Osteoblast (primary cell): ENCODE results near the gene NHP2. TPM values are rescaled to one million over a fixed set of nuclear protein-coding genes. Genes with fewer than 3 reads are reported as not detected.

Source experiments
- DNase-seq: peaks from one replicate; pipeline ENCODE4 v3.0.0; 2011; ENCODE audit warnings: low spot score, mixed read lengths; ENCODE audit not compliant: insufficient read length; ENCODE audit errors: missing footprints
- H2AFZ ChIP-seq: 2 replicates; pipeline ENCODE4 v1.6.0; 2011; ENCODE audit warnings: mild to moderate bottlenecking, low read length
- H3K27ac ChIP-seq: 2 replicates; pipeline ENCODE4 v1.5.1; 2011; ENCODE audit warnings: mild to moderate bottlenecking, low read depth, low read length, moderate library complexity
- H3K27me3 ChIP-seq: 2 replicates; pipeline ENCODE4 v1.6.0; 2012; ENCODE audit warnings: mild to moderate bottlenecking, control low read depth, inconsistent platforms, low read length, moderate library complexity; ENCODE audit not compliant: insufficient read depth
- H3K36me3 ChIP-seq: 2 replicates; pipeline ENCODE4 v1.5.1; 2011; ENCODE audit warnings: mild to moderate bottlenecking, low read length, control low read depth, moderate library complexity; ENCODE audit not compliant: insufficient read depth
- H3K4me1 ChIP-seq: 2 replicates; pipeline ENCODE4 v1.5.1; 2011; ENCODE audit warnings: mild to moderate bottlenecking, low read length, control low read depth, moderate library complexity; ENCODE audit not compliant: insufficient read depth
- H3K4me2 ChIP-seq: 2 replicates; pipeline ENCODE4 v1.6.0; 2011; ENCODE audit warnings: mild to moderate bottlenecking, low read length; ENCODE audit not compliant: insufficient read depth
- H3K4me3 ChIP-seq: fragments of 200-600 bp; sonication (generic); 3 replicates; pipeline ENCODE4 v1.5.1; 2012; ENCODE audit warnings: mild to moderate bottlenecking, low read length, inconsistent platforms; ENCODE audit not compliant: insufficient read depth
- H3K79me2 ChIP-seq: 2 replicates; pipeline ENCODE4 v1.6.0; 2012; ENCODE audit warnings: mild to moderate bottlenecking, low read length, control low read depth, inconsistent platforms; ENCODE audit not compliant: insufficient read depth
- H3K9me3 ChIP-seq: 2 replicates; pipeline ENCODE4 v1.5.1; 2011; ENCODE audit warnings: low read depth, low read length, control low read depth
- H4K20me1 ChIP-seq: 2 replicates; pipeline ENCODE4 v1.6.0; 2012; ENCODE audit warnings: mild to moderate bottlenecking, low read length, control low read depth; ENCODE audit not compliant: insufficient read depth
- CTCF ChIP-seq: IDR thresholded peaks from 2 replicates; pipeline ENCODE4 v1.5.1; 2011; ENCODE audit warnings: mild to moderate bottlenecking, low read depth, low read length, moderate library complexity; ENCODE audit errors: extremely low read depth
- total RNA-seq: library from RNA; depleted of rRNA; stranded (reverse); fragments of >200 nt; gene quantifications from 2 replicates; pipeline ENCODE4 v1.2.3, GENCODE V29; 2012

The NHP2 gene
- total RNA-seq, 1 donor: 66.2 TPM

DNA sequence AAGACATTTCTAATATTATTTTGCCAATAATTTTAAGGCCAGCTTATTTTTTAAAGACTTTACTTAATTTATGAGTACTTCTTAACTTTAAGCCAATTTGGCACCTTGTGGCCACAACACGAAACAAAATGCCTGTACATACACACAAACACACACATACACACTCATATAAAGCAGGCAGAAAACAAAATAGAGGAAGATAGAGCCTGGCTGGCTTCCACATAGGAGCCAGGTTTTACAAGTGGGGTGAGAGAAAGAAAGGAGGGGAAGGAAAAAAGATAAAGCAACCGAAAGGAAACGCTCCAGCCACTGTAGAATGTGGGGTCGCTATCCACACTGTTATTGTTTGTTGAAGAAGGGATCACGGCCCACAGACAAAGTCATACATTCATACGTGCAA lies 23.1 kb upstream of the NHP2 start:
- Histone ChIP-seq H3K4me2 (no peak overlapping the region), H2AFZ (no peak overlapping the region), H3K36me3 (no peaks in the 10 kb centered on the region), H4K20me1 (no peaks in the 10 kb centered on the region), H3K27me3 (no peaks in the 10 kb centered on the region), H3K79me2 (no peaks in the 10 kb centered on the region), H3K9me3 (no peaks in the 10 kb centered on the region), H3K4me1 (no peaks in the 10 kb centered on the region), H3K27ac (no peak overlapping the region), H3K4me3 (no peak overlapping the region)
- DNase-seq: no peak
- TF ChIP-seq CTCF: no peak

GRCh38 chr5:178174456-178174855 lies 20.8 kb upstream of the NHP2 start:
- Histone ChIP-seq H4K20me1 (no peaks in the 10 kb centered on the region), H3K27me3 (peaks cover 7% of the 10 kb centered on the region), H2AFZ (no peak overlapping the region), H3K79me2 (no peaks in the 10 kb centered on the region), H3K27ac (no peak overlapping the region), H3K4me2 (no peak overlapping the region), H3K4me3 (no peak overlapping the region), H3K4me1 (no peaks in the 10 kb centered on the region), H3K9me3 (no peaks in the 10 kb centered on the region), H3K36me3 (no peaks in the 10 kb centered on the region)
- no peak for TF ChIP-seq CTCF
- DNase-seq: no peak

DNA sequence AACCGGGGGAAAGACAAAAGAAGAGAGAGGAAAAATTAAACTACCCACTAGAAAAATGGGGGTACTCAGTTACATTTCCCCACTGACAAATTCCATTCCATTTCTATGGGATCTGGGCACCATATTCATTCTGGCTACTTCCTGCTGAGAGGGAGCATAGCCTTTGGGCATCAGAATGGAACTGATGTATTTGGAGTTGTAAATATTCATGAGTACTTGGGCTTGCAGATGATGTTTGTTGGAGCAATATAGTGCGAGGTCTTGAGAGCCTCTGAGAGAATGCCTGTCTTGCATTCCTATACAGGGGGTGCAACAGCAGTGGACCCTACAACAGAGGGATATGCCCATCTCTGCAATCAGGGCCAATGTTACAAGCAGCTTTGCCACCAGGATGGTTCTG lies 16.8 kb upstream of the NHP2 start:
- Histone ChIP-seq H3K4me1 (no peaks in the 10 kb centered on the region), H2AFZ (no peak overlapping the region), H3K9me3 (no peaks in the 10 kb centered on the region), H3K4me2 (no peak overlapping the region), H3K27me3 (peaks cover 24% of the 10 kb centered on the region), H4K20me1 (no peaks in the 10 kb centered on the region), H3K27ac (no peak overlapping the region), H3K36me3 (no peaks in the 10 kb centered on the region), H3K79me2 (no peaks in the 10 kb centered on the region), H3K4me3 (no peak overlapping the region)
- no peak for DNase-seq
- no peak for TF ChIP-seq CTCF

DNA sequence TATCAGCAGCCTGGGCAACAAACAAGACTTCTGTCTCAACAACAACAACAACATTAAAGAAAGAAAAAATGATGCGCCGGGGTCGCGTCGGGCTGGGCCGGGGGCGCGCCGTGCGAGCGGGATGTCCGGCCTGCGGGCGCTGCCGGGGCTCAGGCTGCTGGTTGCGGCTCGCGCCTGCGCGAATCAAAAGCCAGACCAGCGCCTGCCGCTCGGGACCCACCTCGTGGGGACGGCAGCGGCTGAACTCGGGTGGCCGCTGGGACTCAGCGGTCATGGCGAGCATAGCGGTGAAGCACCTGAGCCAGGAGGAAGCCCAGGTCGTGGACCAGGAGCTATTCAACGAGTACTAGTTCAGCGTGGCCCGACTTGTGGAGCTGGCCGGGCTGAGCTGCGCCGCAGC lies 11.9 kb upstream of the NHP2 start:
- peaks cover 48% of the 10 kb centered on the region for H3K27me3 ChIP-seq
- H3K4me2 ChIP-seq: no peak overlapping the region
- no peaks in the 10 kb centered on the region for H3K36me3 ChIP-seq
- H3K9me3 ChIP-seq: no peaks in the 10 kb centered on the region
- H3K27ac ChIP-seq: no peak overlapping the region
- H3K79me2 ChIP-seq: no peaks in the 10 kb centered on the region
- no peak overlapping the region for H2AFZ ChIP-seq
- H3K4me1 ChIP-seq: no peaks in the 10 kb centered on the region
- no peak for TF ChIP-seq CTCF
- no peak overlapping the region for H3K4me3 ChIP-seq
- DNase-seq: no peak
- H4K20me1 ChIP-seq: no peaks in the 10 kb centered on the region
